Fibroblast of skin of left biceps (primary cell): ENCODE results near the gene DONSON.

ENCODE experiments used
- DNase-seq, 2 experiments: peaks; one replicate each; pipeline ENCODE4 v3.0.0-alpha.2; 2013; ENCODE audit warnings: low read depth in 2 of 2

DONSON gene

DNA sequence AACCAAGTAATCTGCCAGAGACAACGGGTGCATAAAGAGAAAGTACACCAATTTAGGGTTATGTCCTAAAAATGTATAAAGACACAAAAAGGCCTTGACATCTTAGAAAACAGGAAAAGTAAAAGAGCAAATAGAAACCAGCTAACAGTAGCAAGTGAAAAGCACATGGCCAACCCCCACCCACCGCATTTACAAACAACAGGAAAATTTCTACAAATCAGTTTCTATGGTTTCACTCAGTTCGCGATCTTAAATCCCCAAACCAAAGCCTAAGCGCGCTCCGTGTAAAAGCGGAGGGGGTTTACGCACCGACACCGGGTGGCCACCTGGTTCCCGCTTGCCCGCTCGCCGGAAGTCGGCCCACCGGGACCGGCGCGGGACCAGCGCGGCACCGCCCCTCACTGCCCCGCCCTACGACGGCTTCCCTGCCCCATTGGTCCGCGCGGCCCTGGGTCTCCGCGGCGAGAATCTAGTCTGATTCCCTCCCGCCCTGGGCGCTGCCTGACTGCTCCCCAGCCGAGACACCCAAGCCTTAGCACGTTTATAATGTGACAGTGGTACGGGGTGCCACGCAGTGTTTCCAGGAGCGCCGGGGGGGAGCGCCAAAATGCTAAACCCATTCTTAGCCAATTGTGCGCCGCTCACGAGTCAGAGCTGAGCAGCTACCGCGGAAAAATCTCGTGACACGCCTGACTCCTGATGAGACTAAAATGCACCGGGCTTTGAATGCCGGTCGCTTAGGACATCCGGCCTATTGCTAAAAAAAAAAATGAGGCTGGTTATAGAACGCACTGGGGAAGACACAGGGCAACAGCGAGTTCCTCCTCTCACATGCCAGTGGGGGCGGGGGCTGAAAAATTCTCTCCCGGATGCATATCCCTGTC lies 46.5 kb downstream of the DONSON start, which contains the start of gene GART:
GART (minus strand) TSS at position 362 of the 884 bp plus-strand sequence. CDS start 2,802 bp downstream, outside the sequence.
- peak; percentile 23 to 42 for DNase-seq

- no peak for DNase-seq
Observed at GRCh38 chr21:33541105-33541711, 47.3 kb downstream of the DONSON start.

- no peak for DNase-seq
Observed at GRCh38 chr21:33540711-33541104, 47.8 kb downstream of the DONSON start.

GRCh38 chr21:33539616-33540015 lies 48.9 kb downstream of the DONSON start:
- peak in 1 of 2 experiments; percentile 10 for DNase-seq

DNA sequence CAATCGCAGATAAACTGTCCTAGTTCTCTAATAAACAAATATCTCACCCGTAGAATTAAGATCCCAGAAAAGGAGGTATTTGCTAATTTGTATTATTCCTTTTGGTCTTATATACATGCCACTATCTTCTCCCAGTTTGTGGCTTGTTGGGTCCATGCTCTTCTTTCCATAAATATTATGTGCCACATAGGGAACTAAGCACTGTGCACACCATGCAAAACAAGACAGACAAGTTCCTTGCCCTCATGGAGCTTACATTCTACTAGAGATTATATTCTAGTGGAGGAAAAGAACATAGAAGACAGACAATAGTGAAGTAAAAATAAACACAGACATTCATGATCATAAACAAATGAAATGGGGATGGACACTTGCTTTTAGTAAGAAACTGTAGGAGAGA lies 51.3 kb downstream of the DONSON start:
- DNase-seq: no peak

DNA sequence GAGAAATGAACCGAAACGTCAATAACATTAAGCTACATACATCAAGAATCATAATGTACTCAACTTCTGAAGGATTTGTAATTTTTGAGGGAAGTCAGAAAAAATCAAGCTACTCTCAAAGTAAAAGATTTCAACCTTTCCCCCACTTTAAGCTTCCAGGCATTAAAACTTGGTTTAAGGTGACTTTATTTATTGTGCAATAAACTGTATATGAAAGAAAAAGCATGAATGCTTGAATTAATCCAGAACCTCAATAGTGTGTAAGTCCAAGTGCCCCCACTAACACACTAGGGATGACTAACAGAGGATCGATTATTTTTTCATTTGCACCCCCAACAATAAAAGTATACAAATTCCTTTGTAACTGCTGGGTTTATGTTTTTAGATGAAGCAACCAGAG lies 57.5 kb downstream of the DONSON start:
- no peak for DNase-seq
